Measurements from ENCODE around the gene MLLT10. TPM values are rescaled to one million over a fixed set of nuclear protein-coding genes. Genes with fewer than 3 reads are reported as not detected.

MLLT10 gene
- total RNA-seq, 1 donor from 2014 or later, result 53.3 TPM

GRCh38 chr10:21494191-21495001, 39.6 kb upstream of the MLLT10 start:
- Histone ChIP-seq H3K9me3 (no peaks in the 10 kb centered on the region), H3K4me3 (peak overlapping the region; percentile 77 to 82), H3K27ac (peak overlapping the region; percentile 62), H3K4me1 (peaks cover 21% of the 10 kb centered on the region), H3K36me3 (no peaks in the 10 kb centered on the region), H3K27me3 (no peaks in the 10 kb centered on the region)
- intact Hi-C loops (cut with DNase I), result loop anchor here (5.0 to 10.0 kb wide), 3 partner anchors 212 to 850 kb away; partner anchors contain the start of gene SPAG6
- TF ChIP-seq POLR2AphosphoS5 (IDR thresholded peaks at IDR 0.05; ENCODE audit: insufficient read depth in 1 of 2, low read depth in 1 of 2) (no peak), CTCF (IDR thresholded peaks at IDR 0.05) (no peak), POLR2A (IDR thresholded peaks at IDR 0.05) (no peak)
- DNase-seq (ENCODE audit: extremely low spot score in 2 of 2), result no peak

GRCh38 chr10:21495002-21495751, 38.9 kb upstream of the MLLT10 start:
- Histone ChIP-seq H3K27me3 (no peaks in the 10 kb centered on the region), H3K4me1 (peaks cover 21% of the 10 kb centered on the region), H3K4me3 (peak overlapping the region; percentile 77 to 82), H3K36me3 (no peaks in the 10 kb centered on the region), H3K27ac (peak overlapping the region; percentile 62), H3K9me3 (no peaks in the 10 kb centered on the region)
- TF ChIP-seq POLR2AphosphoS5 (IDR thresholded peaks at IDR 0.05; ENCODE audit: insufficient read depth in 1 of 2, low read depth in 1 of 2), result peak in 1 of 2 donors; percentile 64
- no peak for TF ChIP-seq POLR2A (IDR thresholded peaks at IDR 0.05)
- TF ChIP-seq CTCF (IDR thresholded peaks at IDR 0.05), result no peak
- no peak for DNase-seq (ENCODE audit: extremely low spot score in 2 of 2)
- intact Hi-C loops (cut with DNase I), result loop anchor here (5.0 to 10.0 kb wide), 2 partner anchors 237 to 850 kb away; partner anchors contain the start of gene SPAG6

- no peak for DNase-seq (ENCODE audit: extremely low spot score in 2 of 2)
- H3K9me3 ChIP-seq, result no peaks in the 10 kb centered on the region
- no peaks in the 10 kb centered on the region for H3K36me3 ChIP-seq
- intact Hi-C loops (cut with DNase I), result loop anchor here (2.0 to 10.0 kb wide), 3 partner anchors 39 to 849 kb away; partner anchors contain the start of genes MLLT10 and SPAG6
- H3K27ac ChIP-seq, result peak overlapping the region; percentile 68
- peaks cover 21% of the 10 kb centered on the region for H3K4me1 ChIP-seq
- no peaks in the 10 kb centered on the region for H3K27me3 ChIP-seq
- TF ChIP-seq POLR2AphosphoS5 (IDR thresholded peaks at IDR 0.05; ENCODE audit: insufficient read depth in 1 of 2, low read depth in 1 of 2) (peak in 1 of 2 donors; percentile 26), POLR2A (IDR thresholded peaks at IDR 0.05) (no peak), CTCF (IDR thresholded peaks at IDR 0.05) (peak; percentile 80 to 100 (median 95))
- peak overlapping the region; percentile 77 to 82 for H3K4me3 ChIP-seq
Measured at GRCh38 chr10:21495752-21496342, 38.2 kb upstream of the MLLT10 start.

GRCh38 chr10:21496343-21497176, 37.5 kb upstream of the MLLT10 start:
- Histone ChIP-seq H3K27ac (peak overlapping the region; percentile 68), H3K4me3 (peak overlapping the region; percentile 77 to 82), H3K27me3 (no peaks in the 10 kb centered on the region), H3K9me3 (no peaks in the 10 kb centered on the region), H3K4me1 (peaks cover 21% of the 10 kb centered on the region), H3K36me3 (no peaks in the 10 kb centered on the region)
- intact Hi-C loops (cut with DNase I), result loop anchor here (2.0 to 10.0 kb wide), 3 partner anchors 38 to 848 kb away; partner anchors contain the start of genes MLLT10 and SPAG6
- peak in 2 of 3 experiments; percentile 1 to 26 for TF ChIP-seq CTCF (IDR thresholded peaks at IDR 0.05)
- no peak for TF ChIP-seq POLR2A (IDR thresholded peaks at IDR 0.05)
- TF ChIP-seq POLR2AphosphoS5 (IDR thresholded peaks at IDR 0.05; ENCODE audit: insufficient read depth in 1 of 2, low read depth in 1 of 2), result no peak
- no peak for DNase-seq (ENCODE audit: extremely low spot score in 2 of 2)

All from vagina (tissue), 2 donors.